Smooth muscle cell (in vitro differentiated cells): ENCODE results near the gene ABCD1. TPM values are rescaled to one million over a fixed set of nuclear protein-coding genes. Genes with fewer than 3 reads are reported as not detected.

Experiments used
- DNase-seq: peaks from one replicate; lab custom pipeline; 2025; ENCODE audit not compliant: unreplicated experiment; lab: John Stamatoyannopoulos, UW
- H2AFZ ChIP-seq: fragments of 200-600 bp; sonication (generic); 2 replicates; pipeline ENCODE4 v1.6.0; 2016; ENCODE audit warnings: antibody characterized with exemption, low read depth, mild to moderate bottlenecking
- H3F3A ChIP-seq: fragments of 200-600 bp; sonication (generic); 2 replicates; pipeline ENCODE4 v1.6.0; 2017; ENCODE audit warnings: antibody characterized with exemption, low read depth
- H3K27ac ChIP-seq: fragments of 200-600 bp; sonication (generic); 2 replicates; pipeline ENCODE4 v1.5.1; 2016; ENCODE audit warnings: low read depth, mild to moderate bottlenecking
- H3K27me3 ChIP-seq: fragments of 200-600 bp; sonication (generic); 2 replicates; pipeline ENCODE4 v1.6.1; 2016; ENCODE audit warnings: low read depth, mild to moderate bottlenecking
- H3K36me3 ChIP-seq: fragments of 200-600 bp; sonication (generic); 2 replicates; pipeline ENCODE4 v1.5.1; 2016; ENCODE audit warnings: low read depth
- H3K4me1 ChIP-seq: fragments of 200-600 bp; sonication (generic); 2 replicates; pipeline ENCODE4 v1.5.1; 2016; ENCODE audit warnings: low read depth
- H3K4me2 ChIP-seq: fragments of 200-600 bp; sonication (generic); 2 replicates; pipeline ENCODE4 v1.6.0; 2016; ENCODE audit warnings: mild to moderate bottlenecking
- H3K4me3 ChIP-seq: fragments of 200-600 bp; sonication (generic); 2 replicates; pipeline ENCODE4 v1.5.1; 2016; ENCODE audit warnings: mild to moderate bottlenecking
- H3K79me2 ChIP-seq: fragments of 200-600 bp; sonication (generic); 2 replicates; pipeline ENCODE4 v1.6.0; 2016; ENCODE audit warnings: low read depth, mild to moderate bottlenecking
- H3K9ac ChIP-seq: fragments of 200-600 bp; sonication (generic); 2 replicates; pipeline ENCODE4 v1.6.0; 2016; ENCODE audit warnings: low read depth
- H3K9me3 ChIP-seq: fragments of 200-600 bp; sonication (generic); replicated peaks from 2 replicates; pipeline ENCODE4 v1.5.1; 2016; ENCODE audit warnings: low read depth
- H4K20me1 ChIP-seq: fragments of 200-600 bp; sonication (generic); 2 replicates; pipeline ENCODE4 v1.6.0; 2016; ENCODE audit warnings: low read depth
- CTCF ChIP-seq: fragments of 200-600 bp; sonication (generic); IDR thresholded peaks from 2 replicates; pipeline ENCODE4 v1.5.1; 2017; ENCODE audit warnings: borderline replicate concordance, mild to moderate bottlenecking, antibody characterized with exemption; ENCODE audit not compliant: insufficient read depth, poor library complexity, severe bottlenecking
- WGBS: methylation state at CpG from one replicate; pipeline ENCODE4 v1.1.7; 2016; ENCODE audit warnings: low lambda C conversion rate; 5-methylcytosine and 5-hydroxymethylcytosine counted together
- polyA plus RNA-seq: library from polyadenylated mRNA; unstranded; fragments of >200 nt; fragmentation: Nextera tagmentation; extraction: Ambion mirVana; gene quantifications from 2 replicates; pipeline ENCODE4 v1.2.1, GENCODE V29; 2016
- total RNA-seq: library from RNA; depleted of rRNA; stranded (reverse); fragments of >200 nt; gene quantifications from 2 replicates; pipeline ENCODE4 v1.2.3, GENCODE V29; 2014

The ABCD1 gene
- total and polyA plus RNA-seq, 2 experiments from 2014 or later = 6.2 to 10.9 TPM

- Histone ChIP-seq H3K36me3 (no peaks in the 10 kb centered on the region), H3K4me3 (peak within 1 kb of the TSS; percentile 54), H3F3A (no peaks in the 10 kb centered on the region), H3K9ac (no peak within 1 kb of the TSS), H3K27ac (peak within 1 kb of the TSS; percentile 37), H3K9me3 (no peaks in the 10 kb centered on the region), H3K4me1 (no peaks in the 10 kb centered on the region), H4K20me1 (peaks cover 25% of the 10 kb centered on the region), H3K79me2 (no peaks in the 10 kb centered on the region), H3K27me3 (no peaks in the 10 kb centered on the region), H2AFZ (no peak within 1 kb of the TSS), H3K4me2 (peak within 1 kb of the TSS; percentile 81)
- TF ChIP-seq CTCF = peak; percentile 11
- WGBS = 37% methylated on average over 21 of the region's 66 CpGs
- peak; percentile 40 for DNase-seq
Observed at GRCh38 chrX:153687121-153688039, 37.3 kb upstream of the ABCD1 start, which contains the start of gene SLC6A8. SLC6A8 (plus strand) TSS chrX:153687926; CDS start chrX:153688575, 649 bp downstream.

GRCh38 chrX:153688071-153688470, 36.6 kb upstream of the ABCD1 start:
- TF ChIP-seq CTCF = no peak
- Histone ChIP-seq H3K4me2 (no peak overlapping the region), H3K79me2 (no peaks in the 10 kb centered on the region), H3K4me3 (no peak overlapping the region), H3K27ac (no peak overlapping the region), H3K27me3 (no peaks in the 10 kb centered on the region), H3K9ac (no peak overlapping the region), H3K9me3 (no peaks in the 10 kb centered on the region), H4K20me1 (peaks cover 27% of the 10 kb centered on the region), H3K36me3 (no peaks in the 10 kb centered on the region), H3K4me1 (no peaks in the 10 kb centered on the region), H3F3A (no peaks in the 10 kb centered on the region), H2AFZ (no peak overlapping the region)
- no peak for DNase-seq
- WGBS = 40% methylated on average over 4 of the region's 69 CpGs

GRCh38 chrX:153688506-153688905, 36.1 kb upstream of the ABCD1 start:
- DNase-seq = no peak
- no peaks in the 10 kb centered on the region for H3K9me3 ChIP-seq
- no peaks in the 10 kb centered on the region for H3K36me3 ChIP-seq
- no peak overlapping the region for H2AFZ ChIP-seq
- H3K4me2 ChIP-seq = peak overlapping the region; percentile 81
- H3K4me1 ChIP-seq = no peaks in the 10 kb centered on the region
- H3K79me2 ChIP-seq = no peaks in the 10 kb centered on the region
- peak overlapping the region; percentile 54 for H3K4me3 ChIP-seq
- 37% methylated on average over 26 of the region's 57 CpGs for WGBS
- TF ChIP-seq CTCF = no peak
- peaks cover 27% of the 10 kb centered on the region for H4K20me1 ChIP-seq
- no peak overlapping the region for H3K9ac ChIP-seq
- H3K27ac ChIP-seq = no peak overlapping the region
- no peaks in the 10 kb centered on the region for H3K27me3 ChIP-seq
- no peaks in the 10 kb centered on the region for H3F3A ChIP-seq
